ENCODE results near the gene GLB1L2. TPM values are rescaled to one million over a fixed set of nuclear protein-coding genes. Genes with fewer than 3 reads are reported as not detected.

The GLB1L2 gene
- total and polyA plus RNA-seq, 2 of the 13 experiments (the other 11 are each of a cell fraction or from before 2014, with no cell fraction given): 0.59 to 0.69 TPM

DNA sequence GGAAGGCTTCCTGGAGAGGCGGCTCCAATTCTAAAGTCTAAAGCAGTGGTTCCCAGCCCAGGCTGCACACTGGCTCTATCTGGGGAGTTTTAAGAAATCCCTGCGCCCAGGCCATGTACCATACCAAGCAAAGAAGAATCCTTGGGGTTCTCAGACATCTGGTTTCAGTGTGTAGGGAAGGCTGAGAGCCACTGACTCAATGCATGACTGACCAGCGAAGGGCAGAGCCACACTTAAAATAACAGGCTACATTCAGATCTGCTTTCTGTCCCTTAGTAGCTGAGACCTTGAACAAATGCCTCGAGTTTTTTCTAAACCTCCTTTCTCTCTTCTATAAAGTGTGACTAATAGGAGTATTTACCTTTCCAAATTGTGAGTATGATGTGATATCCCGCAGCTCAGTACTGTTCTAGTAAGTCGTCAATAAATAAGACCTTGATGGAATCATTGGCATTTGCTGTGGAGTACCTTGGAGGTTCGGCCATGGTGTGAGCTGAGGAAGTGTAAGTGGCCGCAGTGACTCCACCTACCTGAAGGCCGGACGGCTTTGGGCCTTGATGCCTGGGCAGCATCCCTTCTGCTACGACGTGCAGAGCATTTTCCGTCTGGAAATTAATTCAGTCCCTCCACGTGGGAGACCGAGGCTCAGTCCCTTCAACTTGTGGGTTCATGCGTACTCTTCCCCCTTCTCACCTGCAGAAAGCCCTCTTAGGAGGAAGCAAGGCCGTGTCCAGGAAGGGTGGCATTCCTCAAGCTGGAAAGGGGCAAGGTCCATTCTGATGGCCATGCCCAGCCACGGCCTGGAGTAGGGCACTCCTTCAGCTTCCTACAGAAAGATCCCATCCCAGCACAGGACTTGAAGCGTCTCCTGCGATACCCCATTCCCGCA, 25.1 kb downstream of the GLB1L2 start:
- FAIRE-seq (no peak), ATAC-seq (no peak), DNase-seq (ENCODE audit: low spot score) (no peak)
- H3K4me1 ChIP-seq (ENCODE audit: insufficient read depth, low read length): peaks cover 6% of the 10 kb centered on the region
- H3K9ac ChIP-seq (ENCODE audit: insufficient read depth, low read depth, low read length): no peak overlapping the region
- ChIA-PET CTCF (ENCODE audit: low intra/inter-chr PET ratio, low total read pairs) (no interaction called here), POLR2A (no interaction called here)
- TF ChIP-seq MATR3 (CRISPR knock-in tag; IDR thresholded peaks at IDR 0.05) (no peak), ZNF484 (CRISPR knock-in tag; IDR thresholded peaks at IDR 0.05; ENCODE audit: borderline replicate concordance, low read depth) (no peak), HNRNPLL (IDR thresholded peaks at IDR 0.05; ENCODE audit: low read depth, low read length, poor library complexity, severe bottlenecking) (no peak)
- TF ChIP-seq, protein P1, sequence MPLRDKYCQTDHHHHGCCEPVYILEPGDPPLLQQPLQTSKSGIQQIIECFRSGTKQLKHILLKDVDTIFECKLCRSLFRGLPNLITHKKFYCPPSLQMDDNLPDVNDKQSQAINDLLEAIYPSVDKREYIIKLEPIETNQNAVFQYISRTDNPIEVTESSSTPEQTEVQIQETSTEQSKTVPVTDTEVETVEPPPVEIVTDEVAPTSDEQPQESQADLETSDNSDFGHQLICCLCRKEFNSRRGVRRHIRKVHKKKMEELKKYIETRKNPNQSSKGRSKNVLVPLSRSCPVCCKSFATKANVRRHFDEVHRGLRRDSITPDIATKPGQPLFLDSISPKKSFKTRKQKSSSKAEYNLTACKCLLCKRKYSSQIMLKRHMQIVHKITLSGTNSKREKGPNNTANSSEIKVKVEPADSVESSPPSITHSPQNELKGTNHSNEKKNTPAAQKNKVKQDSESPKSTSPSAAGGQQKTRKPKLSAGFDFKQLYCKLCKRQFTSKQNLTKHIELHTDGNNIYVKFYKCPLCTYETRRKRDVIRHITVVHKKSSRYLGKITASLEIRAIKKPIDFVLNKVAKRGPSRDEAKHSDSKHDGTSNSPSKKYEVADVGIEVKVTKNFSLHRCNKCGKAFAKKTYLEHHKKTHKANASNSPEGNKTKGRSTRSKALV (CRISPR knock-in tag; IDR thresholded peaks at IDR 0.05): no peak
- WGBS (ENCODE audit: low lambda C conversion rate): 38% methylated on average over 13 of the region's 21 CpGs
- peaks cover 11 to 38% of the 10 kb centered on the region in 2 experiments for H3K27me3 ChIP-seq (ENCODE audit: control insufficient read depth in 1 of 2, insufficient read depth in 2 of 2, low read length in 2 of 2)
- no TSS peak for BruUV-seq (replicated peaks)
- no peaks in the 10 kb centered on the region for H3K36me3 ChIP-seq (replicated peaks in 1 of 2; ENCODE audit: control insufficient read depth in 1 of 2, insufficient read depth in 2 of 2, low read length in 2 of 2)
- H3K27ac ChIP-seq (ENCODE audit: extremely low read length, insufficient read depth, low read length): no peak overlapping the region
- intact Hi-C loops (cut with micrococcal nuclease; ENCODE audit: unreplicated experiment): no loop called here
- no peaks in the 10 kb centered on the region for H3K9me3 ChIP-seq (ENCODE audit: low read length)
- no peaks in the 10 kb centered on the region for H3K79me2 ChIP-seq (ENCODE audit: insufficient read depth, low read length)
- in situ Hi-C loops (cut with HindIII; ENCODE audit: extremely low pct_ligation_motif_present, low pct_unique_long_range_greater_than_20kb): no loop called here
- no peaks in the 10 kb centered on the region for H4K20me1 ChIP-seq (ENCODE audit: insufficient read depth, low read length)
- H3K4me2 ChIP-seq (ENCODE audit: low read depth, low read length): no peak overlapping the region
- no peak overlapping the region for H2AFZ ChIP-seq (ENCODE audit: low read length)
- no peak overlapping the region for H3K4me3 ChIP-seq (replicated peaks in 1 of 3; ENCODE audit: insufficient read depth in 1 of 3, low read depth in 2 of 3, low read length in 3 of 3)

DNA sequence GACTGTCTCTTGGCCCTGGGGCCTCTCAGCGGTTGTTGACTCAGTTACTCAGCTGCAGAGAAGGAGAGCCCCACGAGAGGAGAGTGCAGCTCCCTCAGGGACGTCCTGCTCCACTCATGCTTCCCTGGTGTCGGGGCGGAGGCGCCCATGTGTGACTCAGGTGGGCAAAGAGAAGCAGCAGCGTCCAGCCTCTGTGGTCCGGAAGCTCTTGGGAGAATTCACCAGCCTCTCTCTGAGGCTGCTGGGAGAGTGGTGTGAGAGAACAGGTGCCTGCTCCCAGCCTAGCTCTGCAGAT, 25.7 kb downstream of the GLB1L2 start:
- 25% methylated on average over 6 of the region's 8 CpGs for WGBS (ENCODE audit: low lambda C conversion rate)

More for the DNA sequence above, 25.7 kb downstream of the GLB1L2 start:
- DNase-seq (ENCODE audit: low spot score): no peak
- no peak overlapping the region for H3K4me2 ChIP-seq (ENCODE audit: low read depth, low read length)
- H3K27ac ChIP-seq (ENCODE audit: extremely low read length, insufficient read depth, low read length): no peak overlapping the region
- intact Hi-C loops (cut with micrococcal nuclease; ENCODE audit: unreplicated experiment): no loop called here
- no peak overlapping the region for H3K9ac ChIP-seq (ENCODE audit: insufficient read depth, low read depth, low read length)
- no peaks in the 10 kb centered on the region for H3K79me2 ChIP-seq (ENCODE audit: insufficient read depth, low read length)
- no peaks in the 10 kb centered on the region for H4K20me1 ChIP-seq (ENCODE audit: insufficient read depth, low read length)
- H3K9me3 ChIP-seq (ENCODE audit: low read length): no peaks in the 10 kb centered on the region
- peaks cover 11 to 38% of the 10 kb centered on the region in 2 experiments for H3K27me3 ChIP-seq (ENCODE audit: control insufficient read depth in 1 of 2, insufficient read depth in 2 of 2, low read length in 2 of 2)
- POLR2A ChIA-PET: no interaction called here
- no peak for FAIRE-seq
- in situ Hi-C loops (cut with HindIII; ENCODE audit: extremely low pct_ligation_motif_present, low pct_unique_long_range_greater_than_20kb): no loop called here
- H2AFZ ChIP-seq (ENCODE audit: low read length): no peak overlapping the region
- CTCF ChIA-PET (ENCODE audit: low intra/inter-chr PET ratio, low total read pairs): no interaction called here
- H3K36me3 ChIP-seq (replicated peaks in 1 of 2; ENCODE audit: control insufficient read depth in 1 of 2, insufficient read depth in 2 of 2, low read length in 2 of 2): no peaks in the 10 kb centered on the region
- no peak for ATAC-seq
- no peak overlapping the region for H3K4me3 ChIP-seq (replicated peaks in 1 of 3; ENCODE audit: insufficient read depth in 1 of 3, low read depth in 2 of 3, low read length in 3 of 3)
- no peak for TF ChIP-seq ZNF562 (CRISPR knock-in tag; IDR thresholded peaks at IDR 0.05; ENCODE audit: borderline replicate concordance)
- no peak for TF ChIP-seq PHF5A (CRISPR knock-in tag; IDR thresholded peaks at IDR 0.05; ENCODE audit: low read depth, unreplicated experiment)
- TF ChIP-seq PAX8 (CRISPR knock-in tag; IDR thresholded peaks at IDR 0.05; ENCODE audit: borderline replicate concordance): no peak
- TF ChIP-seq, protein P2, sequence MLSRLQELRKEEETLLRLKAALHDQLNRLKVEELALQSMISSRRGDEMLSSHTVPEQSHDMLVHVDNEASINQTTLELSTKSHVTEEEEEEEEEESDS (CRISPR knock-in tag; IDR thresholded peaks at IDR 0.05; ENCODE audit: borderline replicate concordance): no peak
- TF ChIP-seq ZNF337 (CRISPR knock-in tag; IDR thresholded peaks at IDR 0.05; ENCODE audit: borderline replicate concordance, low read depth): no peak
- TF ChIP-seq NFYB (CRISPR knock-in tag; IDR thresholded peaks at IDR 0.05): no peak
- TF ChIP-seq ZNF101 (CRISPR knock-in tag; IDR thresholded peaks at IDR 0.05; ENCODE audit: borderline replicate concordance, low read depth): no peak
- TF ChIP-seq PHB2 (IDR thresholded peaks at IDR 0.05; ENCODE audit: partially characterized antibody): no peak
- BruUV-seq (replicated peaks): no TSS peak
- peaks cover 6% of the 10 kb centered on the region for H3K4me1 ChIP-seq (ENCODE audit: insufficient read depth, low read length)
